H1 (cell line): Measurements from ENCODE around the gene KCNH6. TPM values are rescaled to one million over a fixed set of nuclear protein-coding genes. Genes with fewer than 3 reads are reported as not detected.

Experiments
- CTCF ChIA-PET: fragments of 300-600 bp; sonication (Branson Sonifier 250); formaldehyde crosslinking; loops from one replicate; lab custom pipeline; 2021; ENCODE audit not compliant: partially characterized antibody; lab: Charles Lee
- POLR2A ChIA-PET: fragments of 300-600 bp; sonication (Branson Sonifier 250); formaldehyde crosslinking; loops from one replicate; lab custom pipeline; 2021; ENCODE audit warnings: inconsistent platforms; ENCODE audit not compliant: partially characterized antibody; lab: Charles Lee
- DNase-seq, 2 experiments: peaks; one replicate each; pipeline versions ENCODE4 v3.0.0 to v3.0.0-alpha.2; 2010 to 2022; ENCODE audit warnings: low spot score in 2 of 2, low read depth in 1 of 2, mixed read lengths in 1 of 2
- FAIRE-seq: peaks from 2 replicates; lab custom pipeline; 2011; peaks lifted over from hg19 to GRCh38; lab: Jason Lieb, UNC
- H2AFZ ChIP-seq: 2 replicates; pipeline ENCODE4 v1.8.1; 2012; ENCODE audit warnings: low read length, inconsistent platforms
- H2AK5ac ChIP-seq: 2 replicates; pipeline ENCODE4 v1.6.1; 2013; ENCODE audit warnings: low read depth, low read length
- H2BK120ac ChIP-seq: replicated peaks from 2 replicates; pipeline ENCODE3; 2013; ENCODE audit warnings: low read depth, low read length, inconsistent platforms
- H2BK12ac ChIP-seq: 2 replicates; pipeline ENCODE4 v1.6.1; 2013; ENCODE audit warnings: low read depth, low read length
- H2BK15ac ChIP-seq: 2 replicates; pipeline ENCODE4 v1.6.1; 2013; ENCODE audit warnings: low read length
- H2BK20ac ChIP-seq: 2 replicates; pipeline ENCODE4 v1.6.1; 2013; ENCODE audit warnings: low read length
- H2BK5ac ChIP-seq: 2 replicates; pipeline ENCODE4 v1.6.1; 2013; ENCODE audit warnings: low read depth, low read length
- H3K14ac ChIP-seq: 2 replicates; pipeline ENCODE4 v1.6.1; 2013; ENCODE audit warnings: inconsistent platforms; ENCODE audit not compliant: insufficient read length
- H3K18ac ChIP-seq: 2 replicates; pipeline ENCODE4 v1.6.1; 2013; ENCODE audit warnings: low read length; ENCODE audit errors: extremely low read depth
- H3K23ac ChIP-seq: 2 replicates; pipeline ENCODE4 v1.6.1; 2013; ENCODE audit warnings: inconsistent platforms; ENCODE audit not compliant: insufficient read length
- H3K23me2 ChIP-seq: 2 replicates; pipeline ENCODE4 v1.6.1; 2013; ENCODE audit warnings: low read depth, low read length
- H3K27ac ChIP-seq: 2 replicates; pipeline ENCODE4 v1.6.1; 2011; ENCODE audit warnings: low read depth, low read length, inconsistent platforms
- H3K27me3 ChIP-seq, 4 experiments: replicated peaks in 1 of 4; 1 replicate in 1 of 4; 2 replicates in 3 of 4; pipeline versions ENCODE4 v1.6.1 to v1.8.1; 2011 to 2013; ENCODE audit warnings: low read length in 3 of 4, mild to moderate bottlenecking in 3 of 4, inconsistent platforms in 2 of 4, mixed read lengths in 2 of 4, moderate library complexity in 1 of 4; ENCODE audit not compliant: control insufficient read depth in 3 of 4, insufficient read depth in 3 of 4; ENCODE audit errors: extremely low read depth in 1 of 4
- H3K36me3 ChIP-seq, 4 experiments: 2 replicates each; pipeline versions ENCODE4 v1.6.1 to v1.8.1; 2011 to 2013; ENCODE audit warnings: mild to moderate bottlenecking in 4 of 4, low read length in 3 of 4, moderate library complexity in 2 of 4, control low read depth in 1 of 4, inconsistent platforms in 1 of 4; ENCODE audit not compliant: insufficient read depth in 4 of 4, control insufficient read depth in 2 of 4
- H3K4ac ChIP-seq: replicated peaks from 2 replicates; pipeline ENCODE3; 2013; ENCODE audit warnings: low read length, low read depth, mixed read lengths, inconsistent platforms; ENCODE audit not compliant: insufficient read length
- H3K4me1 ChIP-seq, 4 experiments: replicated peaks in 1 of 4; 1 replicate in 1 of 4; 2 replicates in 3 of 4; pipeline versions ENCODE4 v1.6.1 to v1.8.1; 2011 to 2013; ENCODE audit warnings: low read length in 3 of 4, inconsistent platforms in 2 of 4, mixed read lengths in 1 of 4; ENCODE audit not compliant: insufficient read depth in 4 of 4, control insufficient read depth in 3 of 4
- H3K4me2 ChIP-seq, 2 experiments: 2 replicates each; pipeline versions ENCODE4 v1.6.1 to v1.8.1; 2011 to 2013; ENCODE audit warnings: low read depth in 2 of 2, low read length in 2 of 2, control low read depth in 1 of 2, inconsistent platforms in 1 of 2, mild to moderate bottlenecking in 1 of 2; ENCODE audit not compliant: insufficient read depth in 1 of 2
- H3K4me3 ChIP-seq, 4 experiments: fragments of 200-600, 300-600 bp in 1 of 4; sonication (generic), shearing (Covaris generic), sonication (Bioruptor Twin) in 1 of 4; 2 replicates each; pipeline versions ENCODE4 v1.5.1 to v1.8.1; 2011 to 2016; ENCODE audit warnings: low read length in 4 of 4, low read depth in 3 of 4, control low read depth in 2 of 4, inconsistent platforms in 2 of 4, mild to moderate bottlenecking in 2 of 4, mixed read lengths in 1 of 4, moderate library complexity in 1 of 4; ENCODE audit not compliant: insufficient read depth in 2 of 4; ENCODE audit errors: extremely low read depth in 1 of 4
- H3K56ac ChIP-seq: replicated peaks from 2 replicates; pipeline ENCODE3; 2013; ENCODE audit warnings: low read depth, mild to moderate bottlenecking, mixed read lengths, low read length, inconsistent platforms; ENCODE audit not compliant: insufficient read length
- H3K79me1 ChIP-seq: 2 replicates; pipeline ENCODE4 v1.6.1; 2013; ENCODE audit warnings: low read depth, low read length, control low read depth
- H3K79me2 ChIP-seq, 2 experiments: 2 replicates each; pipeline versions ENCODE4 v1.6.1 to v1.8.1; 2012 to 2013; ENCODE audit warnings: low read length in 2 of 2, mild to moderate bottlenecking in 2 of 2, inconsistent platforms in 1 of 2; ENCODE audit not compliant: insufficient read depth in 2 of 2, control insufficient read depth in 1 of 2
- H3K9ac ChIP-seq, 4 experiments: replicated peaks in 1 of 4; 1 replicate in 1 of 4; 2 replicates in 3 of 4; pipeline versions ENCODE4 v1.6.1 to v1.8.1; 2011 to 2013; ENCODE audit warnings: low read depth in 3 of 4, low read length in 3 of 4, control low read depth in 2 of 4, mild to moderate bottlenecking in 2 of 4, moderate library complexity in 2 of 4, inconsistent platforms in 1 of 4; ENCODE audit errors: extremely low read depth in 1 of 4
- H3K9me3 ChIP-seq, 2 experiments: 2 replicates each; pipeline versions ENCODE4 v1.6.1 to v1.8.1; 2012 to 2013; ENCODE audit warnings: mild to moderate bottlenecking in 2 of 2, moderate library complexity in 2 of 2, control low read depth in 1 of 2, inconsistent platforms in 1 of 2, low read depth in 1 of 2, low read length in 1 of 2, mixed read lengths in 1 of 2; ENCODE audit not compliant: insufficient read depth in 2 of 2
- H4K20me1 ChIP-seq, 2 experiments: replicated peaks in 1 of 2; 2 replicates each; pipeline versions ENCODE3 to v1.8.1; 2011 to 2013; ENCODE audit warnings: inconsistent platforms in 2 of 2, low read length in 2 of 2, mild to moderate bottlenecking in 1 of 2; ENCODE audit not compliant: insufficient read depth in 2 of 2, control insufficient read depth in 1 of 2
- H4K5ac ChIP-seq: 2 replicates; pipeline ENCODE4 v1.6.1; 2013; ENCODE audit warnings: low read length, low read depth, mixed read lengths, inconsistent platforms; ENCODE audit not compliant: insufficient read length
- H4K8ac ChIP-seq: 2 replicates; pipeline ENCODE4 v1.8.0; 2013; ENCODE audit warnings: mild to moderate bottlenecking, moderate library complexity, low read length, inconsistent platforms; ENCODE audit not compliant: insufficient read depth; ENCODE audit errors: extremely low read depth
- H4K91ac ChIP-seq: replicated peaks from 2 replicates; pipeline ENCODE3; 2013; ENCODE audit warnings: low read length, mixed read lengths, inconsistent platforms; ENCODE audit not compliant: insufficient read length
- CEBPB ChIP-seq: IDR thresholded peaks from 2 replicates; pipeline ENCODE4 v1.6.1; 2012; ENCODE audit warnings: low read depth, low read length
- KDM4A ChIP-seq: IDR thresholded peaks from one replicate; pipeline ENCODE4 v1.7.1; 2012; ENCODE audit warnings: low read depth, mild to moderate bottlenecking, moderate library complexity, low read length, inconsistent platforms; ENCODE audit not compliant: severe bottlenecking
- WGBS, 2 experiments: shearing (Covaris generic) in 1 of 2; methylation state at CpG; one replicate each; pipeline versions ENCODE4 v1.1.6 to v1.1.7; 2013 to 2015; ENCODE audit warnings: low lambda C conversion rate in 2 of 2, mixed read lengths in 2 of 2, inconsistent platforms in 1 of 2, low coverage in 1 of 2, missing lambda C conversion rate in 1 of 2; ENCODE audit not compliant: insufficient replicate concordance in 2 of 2, insufficient coverage in 1 of 2, insufficient read length in 1 of 2; ENCODE audit errors: extremely low coverage in 1 of 2, missing lambda C conversion rate in 1 of 2; 5-methylcytosine and 5-hydroxymethylcytosine counted together
- polyA plus RNA-seq, 7 experiments: library from polyadenylated mRNA; depleted of rRNA in 3 of 7; stranded (reverse) in 5 of 7; unstranded in 2 of 7; fragments of >200 nt in 5 of 7; fragments of 200-250 nt in 2 of 7; gene quantifications; 1 replicate in 5 of 7; 2 replicates in 1 of 7; 4 replicates in 1 of 7; pipeline versions ENCODE4 v1.2.1 to v1.2.3, GENCODE V29; 2011 to 2013; ENCODE audit warnings: missing spikeins in 2 of 7, mixed read lengths in 2 of 7
- total RNA-seq: library from RNA; stranded (reverse); fragmentation: NEBNext Ultra II Directional; extraction: Animal tissue kit (Norgen Biotek cat#: 25700); gene quantifications from 2 replicates; pipeline ENCODE4 v1.2.1, GENCODE V29; 2021

Gene KCNH6
- total and polyA plus RNA-seq, 2 of the 8 experiments (the other 6 are each of a cell fraction or from before 2014, with no cell fraction given): 1.8 to 3.6 TPM

DNA sequence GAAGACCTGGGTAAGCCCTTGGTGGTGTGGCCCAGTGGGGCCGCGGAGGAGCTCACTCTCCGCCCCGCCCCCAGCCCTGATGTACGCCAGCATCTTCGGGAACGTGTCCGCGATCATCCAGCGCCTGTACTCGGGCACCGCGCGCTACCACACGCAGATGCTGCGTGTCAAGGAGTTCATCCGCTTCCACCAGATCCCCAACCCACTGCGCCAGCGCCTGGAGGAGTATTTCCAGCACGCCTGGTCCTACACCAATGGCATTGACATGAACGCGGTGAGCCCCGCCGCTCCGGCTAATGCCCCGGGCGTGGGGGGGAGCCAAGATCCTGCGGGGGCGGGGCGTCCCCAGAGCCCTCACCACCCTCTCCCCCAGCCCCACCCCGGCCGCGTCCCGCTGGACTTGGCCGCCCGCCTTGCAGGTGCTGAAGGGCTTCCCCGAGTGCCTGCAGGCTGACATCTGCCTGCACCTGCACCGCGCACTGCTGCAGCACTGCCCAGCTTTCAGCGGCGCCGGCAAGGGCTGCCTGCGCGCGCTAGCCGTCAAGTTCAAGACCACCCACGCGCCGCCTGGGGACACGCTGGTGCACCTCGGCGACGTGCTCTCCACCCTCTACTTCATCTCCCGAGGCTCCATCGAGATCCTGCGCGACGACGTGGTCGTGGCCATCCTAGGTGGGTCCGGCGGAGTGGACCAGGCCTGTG is 15.0 kb downstream of the KCNH6 start:
- Histone ChIP-seq H4K5ac (no peak overlapping the region), H3K27me3 (peaks cover 0 to 23% (median 14%) of the 10 kb centered on the region in 4 experiments; a peak in 5 of 7 replicates), H2AFZ (no peak overlapping the region; the same call in 1 of the 2 replicates), H3K36me3 (no peaks in the 10 kb centered on the region), H3K9ac (no peak overlapping the region; a peak in 1 of 7 replicates), H3K4me3 (peak overlapping the region; percentile 7 to 57 (median 22); a peak in 7 of 8 replicates), H3K27ac (no peak overlapping the region), H3K4me1 (peaks cover 0 to 15% (median 2%) of the 10 kb centered on the region in 4 experiments; a peak in 5 of 7 replicates), H2BK15ac (peak overlapping the region; percentile 81; the same call in 1 of the 2 replicates), H4K8ac (peak overlapping the region; percentile 46; the same call in 1 of the 2 replicates), H3K9me3 (no peaks in the 10 kb centered on the region), H3K18ac (no peak overlapping the region; the same call in none of the 2 replicates), H2BK5ac (no peak overlapping the region), H2BK12ac (no peak overlapping the region), H3K14ac (no peak overlapping the region), H4K91ac (no peak overlapping the region), H2BK120ac (no peak overlapping the region), H3K79me1 (no peaks in the 10 kb centered on the region), H4K20me1 (no peaks in the 10 kb centered on the region), H3K56ac (no peak overlapping the region), H3K4me2 (peak overlapping the region; percentile 69 to 78), H3K23me2 (peaks cover 7% of the 10 kb centered on the region; the same call in 1 of the 2 replicates), H2BK20ac (no peak overlapping the region), H3K79me2 (no peaks in the 10 kb centered on the region), H2AK5ac (no peak overlapping the region), H3K4ac (no peak overlapping the region), H3K23ac (no peak overlapping the region)
- ChIA-PET POLR2A (interaction anchor here (0.5 to 1.1 kb wide), 3 partner anchors 11 to 1444 kb away, joined by 3 to 4 read pairs (median 3); no protein-coding TSS in a partner anchor), CTCF (interaction anchor here (1.0 to 1.5 kb wide), 3 partner anchors 8 to 63 kb away, joined by 3 read pairs; no protein-coding TSS in a partner anchor)
- DNase-seq (peak in 1 of 2 experiments; percentile 55), FAIRE-seq (no peak)
- WGBS, 2 experiments: 30% methylated on average over 41 of the region's 62 CpGs; no CpG with 5 or more reads in 1 of the 2 experiments
- no peak for TF ChIP-seq CEBPB
- TF ChIP-seq KDM4A: peak; percentile 24
